Endothelial cell of umbilical vein (primary cell): ENCODE measurements around the gene BRICD5.

ENCODE experiments used
- EZH2 ChIP-seq: IDR thresholded peaks from 2 replicates; pipeline ENCODE4 v1.6.1; 2012; ENCODE audit warnings: borderline replicate concordance, low read depth, mild to moderate bottlenecking, moderate library complexity, low read length, inconsistent platforms; ENCODE audit not compliant: severe bottlenecking
- JUN ChIP-seq: IDR thresholded peaks from 2 replicates; pipeline ENCODE4 v1.6.1; 2011; ENCODE audit warnings: borderline replicate concordance, low read depth; ENCODE audit not compliant: insufficient read length, insufficient read depth
- POLR2AphosphoS5 ChIP-seq: IDR thresholded peaks from 2 replicates; pipeline ENCODE4 v1.6.1; 2012; ENCODE audit warnings: low read depth, mild to moderate bottlenecking, control low read depth, low read length, moderate library complexity; ENCODE audit not compliant: insufficient read depth
- TF ChIP-seq, protein P1 (sequence below), 2 donors: IDR thresholded peaks; 1 replicate in 1 of 2; 2 replicates in 1 of 2; pipeline ENCODE4 v1.5.1; 2011; ENCODE audit warnings: low read length in 2 of 2, mild to moderate bottlenecking in 2 of 2, moderate library complexity in 2 of 2, control low read depth in 1 of 2, inconsistent platforms in 1 of 2, low read depth in 1 of 2; ENCODE audit not compliant: insufficient read depth in 1 of 2; ENCODE audit errors: extremely low read depth in 1 of 2
- TF ChIP-seq, protein P2 (sequence below): IDR thresholded peaks from 2 replicates; pipeline ENCODE4 v1.6.1; 2011; ENCODE audit not compliant: insufficient read depth, insufficient read length

DNA sequence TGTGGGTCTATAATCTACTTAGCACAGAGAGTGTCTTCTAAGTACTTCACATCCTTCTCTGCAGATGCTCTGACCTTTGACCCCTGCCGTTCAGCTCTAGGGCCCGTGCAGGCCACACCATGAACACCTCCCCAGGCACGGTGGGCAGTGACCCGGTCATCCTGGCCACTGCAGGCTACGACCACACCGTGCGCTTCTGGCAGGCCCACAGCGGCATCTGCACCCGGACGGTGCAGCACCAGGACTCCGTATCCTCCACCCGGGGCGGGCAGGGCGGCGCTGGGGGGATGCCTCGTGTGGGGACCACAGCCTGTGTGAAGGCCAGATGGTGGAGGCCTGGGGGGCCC, 4.7 kb downstream of the BRICD5 start:
- TF ChIP-seq, protein P1, sequence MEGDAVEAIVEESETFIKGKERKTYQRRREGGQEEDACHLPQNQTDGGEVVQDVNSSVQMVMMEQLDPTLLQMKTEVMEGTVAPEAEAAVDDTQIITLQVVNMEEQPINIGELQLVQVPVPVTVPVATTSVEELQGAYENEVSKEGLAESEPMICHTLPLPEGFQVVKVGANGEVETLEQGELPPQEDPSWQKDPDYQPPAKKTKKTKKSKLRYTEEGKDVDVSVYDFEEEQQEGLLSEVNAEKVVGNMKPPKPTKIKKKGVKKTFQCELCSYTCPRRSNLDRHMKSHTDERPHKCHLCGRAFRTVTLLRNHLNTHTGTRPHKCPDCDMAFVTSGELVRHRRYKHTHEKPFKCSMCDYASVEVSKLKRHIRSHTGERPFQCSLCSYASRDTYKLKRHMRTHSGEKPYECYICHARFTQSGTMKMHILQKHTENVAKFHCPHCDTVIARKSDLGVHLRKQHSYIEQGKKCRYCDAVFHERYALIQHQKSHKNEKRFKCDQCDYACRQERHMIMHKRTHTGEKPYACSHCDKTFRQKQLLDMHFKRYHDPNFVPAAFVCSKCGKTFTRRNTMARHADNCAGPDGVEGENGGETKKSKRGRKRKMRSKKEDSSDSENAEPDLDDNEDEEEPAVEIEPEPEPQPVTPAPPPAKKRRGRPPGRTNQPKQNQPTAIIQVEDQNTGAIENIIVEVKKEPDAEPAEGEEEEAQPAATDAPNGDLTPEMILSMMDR (IDR thresholded peaks at IDR 0.05; ENCODE audit: extremely low read depth in 1 of 2, insufficient read depth in 1 of 2, low read depth in 1 of 2, low read length in 2 of 2): no peak
- no peak for TF ChIP-seq EZH2
- TF ChIP-seq POLR2AphosphoS5: no peak
- TF ChIP-seq JUN: no peak
- TF ChIP-seq, protein P2, sequence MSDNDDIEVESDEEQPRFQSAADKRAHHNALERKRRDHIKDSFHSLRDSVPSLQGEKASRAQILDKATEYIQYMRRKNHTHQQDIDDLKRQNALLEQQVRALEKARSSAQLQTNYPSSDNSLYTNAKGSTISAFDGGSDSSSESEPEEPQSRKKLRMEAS: no peak
